ENCODE data around the gene REEP1. TPM values are rescaled to one million over a fixed set of nuclear protein-coding genes. Genes with fewer than 3 reads are reported as not detected.

Gene REEP1
- 10 to 100 TPM in 2 of 4 donors, 1 to 10 TPM in 2; 5.9 to 16.8 (median 8.8) TPM for polyA plus RNA-seq
- long read RNA-seq, donor 1 = 0 reads
- long read RNA-seq, donor 2, transcript REEP1-201 (7 exons, 3,857 nt) = major isoform, 5 of 5 reads
- long read RNA-seq, donor 2, partial matches to known transcripts = 0 of 5 reads
- long read RNA-seq, donor 2, other reads (novel, unspliced or antisense) = 0 of 5 reads
- long read RNA-seq, donor 3, partial matches to known transcripts = 0 of 3 reads
- long read RNA-seq, donor 3, other reads (novel, unspliced or antisense) = 0 of 3 reads
- long read RNA-seq, donor 4 = 0 reads
- long read RNA-seq, donor 5 = 0 reads
- long read RNA-seq, donor 6, transcript REEP1-201 (7 exons, 3,857 nt) = major isoform, 7 of 7 reads
- long read RNA-seq, donor 6, partial matches to known transcripts = 0 of 7 reads
- long read RNA-seq, donor 6, other reads (novel, unspliced or antisense) = 0 of 7 reads
- long read RNA-seq, donor 7 = 0 reads
- long read RNA-seq, donor 8 = 0 reads
- long read RNA-seq, donor 9, partial matches to known transcripts = 0 of 2 reads
- long read RNA-seq, donor 9, other reads (novel, unspliced or antisense) = 0 of 2 reads
- long read RNA-seq, donor 10, transcript REEP1-201 (7 exons, 3,857 nt) = major isoform, 10 of 11 reads
- long read RNA-seq, donor 10, partial matches to known transcripts = 0 of 11 reads
- long read RNA-seq, donor 10, other reads (novel, unspliced or antisense) = 0 of 11 reads

GRCh38 chr2:86337244-86337835, at the start of gene REEP1:
Gene REEP1, minus strand, starts transcription at chr2:86337626. Its CDS starts 116 bp downstream, at chr2:86337510.
- peak within 1 kb of the TSS in 1 of 3 donors; percentile 30 for H3K27ac ChIP-seq (ENCODE audit: low read depth in 1 of 3, low read length in 2 of 3)
- 0 to 1% (median 1%) methylated on average over 37 to 87 of the region's 87 CpGs for WGBS, 3 donors

GRCh38 chr2:86383844-86384243, 46.4 kb upstream of the REEP1 start:
- Histone ChIP-seq H3K36me3 (ENCODE audit: control insufficient read depth in 3 of 3, insufficient read depth in 2 of 3, low read depth in 1 of 3, low read length in 3 of 3) (no peaks in the 10 kb centered on the region), H3K27ac (ENCODE audit: low read depth in 1 of 3, low read length in 2 of 3) (no peak overlapping the region), H3K9me3 (ENCODE audit: control insufficient read depth in 2 of 2, insufficient read depth in 1 of 2, low read depth in 1 of 2, low read length in 1 of 2) (no peaks in the 10 kb centered on the region), H3K4me3 (ENCODE audit: low read depth in 1 of 3, low read length in 3 of 3) (no peak overlapping the region), H3K27me3 (ENCODE audit: control insufficient read depth in 3 of 3, insufficient read depth in 3 of 3, low read length in 3 of 3) (no peaks in the 10 kb centered on the region), H3K4me1 (ENCODE audit: control insufficient read depth in 3 of 3, insufficient read depth in 2 of 3, low read depth in 1 of 3, low read length in 2 of 3) (no peaks in the 10 kb centered on the region)
- FAIRE-seq = no peak
- WGBS, 3 donors = 4 to 55% (median 40%) methylated on average over 1 of the region's 1 CpG
- DNase-seq = no peak

More at GRCh38 chr2:86337244-86337835, at the start of gene REEP1:
- Histone ChIP-seq H3K4me1 (ENCODE audit: control insufficient read depth in 3 of 3, insufficient read depth in 2 of 3, low read depth in 1 of 3, low read length in 2 of 3) (peaks cover 0 to 17% (median 5%) of the 10 kb centered on the region in 3 donors), H3K4me3 (ENCODE audit: low read depth in 1 of 3, low read length in 3 of 3) (peak within 1 kb of the TSS; percentile 41 to 64 (median 59)), H3K9me3 (ENCODE audit: control insufficient read depth in 2 of 2, insufficient read depth in 1 of 2, low read depth in 1 of 2, low read length in 1 of 2) (peaks cover 0 to 6% of the 10 kb centered on the region in 2 donors), H3K36me3 (ENCODE audit: control insufficient read depth in 3 of 3, insufficient read depth in 2 of 3, low read depth in 1 of 3, low read length in 3 of 3) (no peaks in the 10 kb centered on the region), H3K27me3 (ENCODE audit: control insufficient read depth in 3 of 3, insufficient read depth in 3 of 3, low read length in 3 of 3) (peaks cover 0 to 19% (median 15%) of the 10 kb centered on the region in 3 donors)
- FAIRE-seq (no peak), DNase-seq (peak; percentile 25 to 72)

- no peaks in the 10 kb centered on the region for H3K4me1 ChIP-seq (ENCODE audit: control insufficient read depth in 3 of 3, insufficient read depth in 2 of 3, low read depth in 1 of 3, low read length in 2 of 3)
- no peaks in the 10 kb centered on the region for H3K36me3 ChIP-seq (ENCODE audit: control insufficient read depth in 3 of 3, insufficient read depth in 2 of 3, low read depth in 1 of 3, low read length in 3 of 3)
- 59 to 76% (median 64%) methylated on average over 2 of the region's 2 CpGs for WGBS, 3 donors
- H3K27me3 ChIP-seq (ENCODE audit: control insufficient read depth in 3 of 3, insufficient read depth in 3 of 3, low read length in 3 of 3) = no peaks in the 10 kb centered on the region
- FAIRE-seq = no peak
- no peak overlapping the region for H3K4me3 ChIP-seq (ENCODE audit: low read depth in 1 of 3, low read length in 3 of 3)
- DNase-seq = no peak
- H3K27ac ChIP-seq (ENCODE audit: low read depth in 1 of 3, low read length in 2 of 3) = no peak overlapping the region
- no peaks in the 10 kb centered on the region for H3K9me3 ChIP-seq (ENCODE audit: control insufficient read depth in 2 of 2, insufficient read depth in 1 of 2, low read depth in 1 of 2, low read length in 1 of 2)
Measured at GRCh38 chr2:86382698-86383097, 45.3 kb upstream of the REEP1 start.

- H3K27ac ChIP-seq (ENCODE audit: low read depth in 1 of 3, low read length in 2 of 3) = no peak overlapping the region
- H3K4me1 ChIP-seq (ENCODE audit: control insufficient read depth in 3 of 3, insufficient read depth in 2 of 3, low read depth in 1 of 3, low read length in 2 of 3) = no peaks in the 10 kb centered on the region
- WGBS, 3 donors = 94 to 96% (median 95%) methylated on average over 2 of the region's 2 CpGs
- no peak overlapping the region for H3K4me3 ChIP-seq (ENCODE audit: low read depth in 1 of 3, low read length in 3 of 3)
- DNase-seq (no peak), FAIRE-seq (no peak)
- H3K36me3 ChIP-seq (ENCODE audit: control insufficient read depth in 3 of 3, insufficient read depth in 2 of 3, low read depth in 1 of 3, low read length in 3 of 3) = no peaks in the 10 kb centered on the region
- no peaks in the 10 kb centered on the region for H3K27me3 ChIP-seq (ENCODE audit: control insufficient read depth in 3 of 3, insufficient read depth in 3 of 3, low read length in 3 of 3)
- no peaks in the 10 kb centered on the region for H3K9me3 ChIP-seq (ENCODE audit: control insufficient read depth in 2 of 2, insufficient read depth in 1 of 2, low read depth in 1 of 2, low read length in 1 of 2)
Measured at GRCh38 chr2:86382108-86382507, 44.7 kb upstream of the REEP1 start.

- H3K4me3 ChIP-seq (ENCODE audit: low read depth in 1 of 3, low read length in 3 of 3) = no peak overlapping the region
- no peak overlapping the region for H3K27ac ChIP-seq (ENCODE audit: low read depth in 1 of 3, low read length in 2 of 3)
- no peaks in the 10 kb centered on the region for H3K36me3 ChIP-seq (ENCODE audit: control insufficient read depth in 3 of 3, insufficient read depth in 2 of 3, low read depth in 1 of 3, low read length in 3 of 3)
- no peaks in the 10 kb centered on the region for H3K9me3 ChIP-seq (ENCODE audit: control insufficient read depth in 2 of 2, insufficient read depth in 1 of 2, low read depth in 1 of 2, low read length in 1 of 2)
- FAIRE-seq = no peak
- DNase-seq = no peak
- no peaks in the 10 kb centered on the region for H3K27me3 ChIP-seq (ENCODE audit: control insufficient read depth in 3 of 3, insufficient read depth in 3 of 3, low read length in 3 of 3)
- H3K4me1 ChIP-seq (ENCODE audit: control insufficient read depth in 3 of 3, insufficient read depth in 2 of 3, low read depth in 1 of 3, low read length in 2 of 3) = no peaks in the 10 kb centered on the region
- WGBS, 3 donors = 83 to 90% (median 83%) methylated on average over 1 to 4 of the region's 4 CpGs
Measured at GRCh38 chr2:86378469-86378868, 41.0 kb upstream of the REEP1 start.

GRCh38 chr2:86375623-86376022, 38.2 kb upstream of the REEP1 start:
- H3K4me3 ChIP-seq (ENCODE audit: low read depth in 1 of 3, low read length in 3 of 3) = no peak overlapping the region
- DNase-seq = no peak
- no peak for FAIRE-seq
- no peak overlapping the region for H3K27ac ChIP-seq (ENCODE audit: low read depth in 1 of 3, low read length in 2 of 3)
- no peaks in the 10 kb centered on the region for H3K27me3 ChIP-seq (ENCODE audit: control insufficient read depth in 3 of 3, insufficient read depth in 3 of 3, low read length in 3 of 3)
- WGBS, 3 donors = 79 to 93% (median 89%) methylated on average over 1 of the region's 1 CpG
- no peaks in the 10 kb centered on the region for H3K36me3 ChIP-seq (ENCODE audit: control insufficient read depth in 3 of 3, insufficient read depth in 2 of 3, low read depth in 1 of 3, low read length in 3 of 3)
- peaks cover 0 to 9% (median 0%) of the 10 kb centered on the region in 3 donors for H3K4me1 ChIP-seq (ENCODE audit: control insufficient read depth in 3 of 3, insufficient read depth in 2 of 3, low read depth in 1 of 3, low read length in 2 of 3)
- peaks cover 0 to under 1% of the 10 kb centered on the region in 2 donors for H3K9me3 ChIP-seq (ENCODE audit: control insufficient read depth in 2 of 2, insufficient read depth in 1 of 2, low read depth in 1 of 2, low read length in 1 of 2)

GRCh38 chr2:86372641-86373502, 35.4 kb upstream of the REEP1 start:
- FAIRE-seq (no peak), DNase-seq (peak; percentile 70 to 78)
- WGBS, 3 donors = 26 to 44% (median 33%) methylated on average over 4 of the region's 4 CpGs
- H3K9me3 ChIP-seq (ENCODE audit: control insufficient read depth in 2 of 2, insufficient read depth in 1 of 2, low read depth in 1 of 2, low read length in 1 of 2) = peaks cover 0 to 4% of the 10 kb centered on the region in 2 donors
- H3K4me1 ChIP-seq (ENCODE audit: control insufficient read depth in 3 of 3, insufficient read depth in 2 of 3, low read depth in 1 of 3, low read length in 2 of 3) = peaks cover under 1 to 16% (median 2%) of the 10 kb centered on the region in 3 donors
- no peak overlapping the region for H3K27ac ChIP-seq (ENCODE audit: low read depth in 1 of 3, low read length in 2 of 3)
- no peak overlapping the region for H3K4me3 ChIP-seq (ENCODE audit: low read depth in 1 of 3, low read length in 3 of 3)
- no peaks in the 10 kb centered on the region for H3K27me3 ChIP-seq (ENCODE audit: control insufficient read depth in 3 of 3, insufficient read depth in 3 of 3, low read length in 3 of 3)
- no peaks in the 10 kb centered on the region for H3K36me3 ChIP-seq (ENCODE audit: control insufficient read depth in 3 of 3, insufficient read depth in 2 of 3, low read depth in 1 of 3, low read length in 3 of 3)

Measured in small intestine (tissue), 16 donors.